Bronchial epithelial cell (primary cell): ENCODE measurements around the gene PPP1R14C. TPM values are rescaled to one million over a fixed set of nuclear protein-coding genes. Genes with fewer than 3 reads are reported as not detected.

Source experiments
- DNase-seq: peaks from one replicate; pipeline ENCODE4 v3.0.0-alpha.2; 2010; ENCODE audit warnings: low read depth
- FAIRE-seq: peaks from 2 replicates; lab custom pipeline; 2011; peaks lifted over from hg19 to GRCh38; lab: Jason Lieb, UNC
- H3K27me3 ChIP-seq: 2 replicates; pipeline ENCODE4 v1.5.1; 2011; ENCODE audit warnings: low read length; ENCODE audit not compliant: control insufficient read depth, insufficient read depth
- H3K36me3 ChIP-seq: 2 replicates; pipeline ENCODE4 v1.5.1; 2011; ENCODE audit warnings: low read length; ENCODE audit not compliant: control insufficient read depth, insufficient read depth
- H3K4me3 ChIP-seq: 2 replicates; pipeline ENCODE4 v1.5.1; 2011; ENCODE audit warnings: mild to moderate bottlenecking, low read depth, low read length, control low read depth
- total RNA-seq: library from RNA; depleted of rRNA; stranded (reverse); fragments of >200 nt; gene quantifications from 2 replicates; pipeline ENCODE4 v1.2.1, GENCODE V29; 2014
- TF ChIP-seq, protein P1 (sequence below): IDR thresholded peaks from 2 replicates; pipeline ENCODE4 v1.5.1; 2011; ENCODE audit warnings: mild to moderate bottlenecking, moderate library complexity, low read length, control low read depth, inconsistent platforms; ENCODE audit not compliant: insufficient read depth, severe bottlenecking

Gene PPP1R14C
- total RNA-seq, 1 donor from 2014 or later = 72.1 TPM

DNA sequence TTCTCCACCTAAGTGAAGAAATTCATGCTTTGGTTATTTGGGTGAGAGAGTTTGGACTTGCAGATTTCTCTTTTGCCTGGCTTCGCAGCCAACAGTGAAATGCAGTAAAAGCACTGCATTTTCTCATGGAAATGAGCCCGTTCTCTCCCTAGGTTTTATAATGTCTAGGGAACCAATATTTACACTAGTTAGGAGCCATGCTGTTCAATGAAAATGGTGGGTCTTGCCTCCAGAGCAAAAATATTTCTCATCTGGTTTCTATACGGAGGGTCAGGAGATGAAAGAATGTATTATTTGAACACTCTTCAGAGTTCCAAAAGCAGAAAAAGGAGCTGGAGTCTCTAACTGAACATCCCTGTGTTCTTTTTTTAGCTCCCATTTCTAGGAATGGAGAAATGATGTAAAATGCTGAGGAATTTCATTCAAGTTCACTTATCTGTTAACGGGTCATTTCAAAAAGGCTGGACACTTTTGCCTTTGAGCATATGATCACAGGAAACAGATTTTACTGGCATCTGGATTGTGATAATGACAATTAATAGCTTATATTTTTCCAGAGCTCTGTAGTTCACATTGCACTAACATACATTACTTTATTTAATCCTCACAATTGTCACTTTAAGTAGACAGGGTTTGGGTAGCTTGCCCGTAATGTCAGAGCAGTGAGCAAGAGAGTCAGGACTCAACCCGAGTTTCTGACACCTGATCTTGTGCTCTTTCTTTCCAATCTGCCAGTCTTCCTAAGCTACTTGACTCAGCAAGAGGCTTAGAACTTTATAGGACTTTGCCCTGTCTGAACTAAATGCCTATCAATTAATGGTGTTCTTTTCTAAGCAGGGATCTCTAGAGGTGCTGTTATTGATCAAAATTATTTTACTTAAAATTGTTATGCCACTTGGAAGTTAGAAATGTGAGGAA is 78.0 kb downstream of the PPP1R14C start:
- no peak for DNase-seq
- no peak for FAIRE-seq
- TF ChIP-seq, protein P1, sequence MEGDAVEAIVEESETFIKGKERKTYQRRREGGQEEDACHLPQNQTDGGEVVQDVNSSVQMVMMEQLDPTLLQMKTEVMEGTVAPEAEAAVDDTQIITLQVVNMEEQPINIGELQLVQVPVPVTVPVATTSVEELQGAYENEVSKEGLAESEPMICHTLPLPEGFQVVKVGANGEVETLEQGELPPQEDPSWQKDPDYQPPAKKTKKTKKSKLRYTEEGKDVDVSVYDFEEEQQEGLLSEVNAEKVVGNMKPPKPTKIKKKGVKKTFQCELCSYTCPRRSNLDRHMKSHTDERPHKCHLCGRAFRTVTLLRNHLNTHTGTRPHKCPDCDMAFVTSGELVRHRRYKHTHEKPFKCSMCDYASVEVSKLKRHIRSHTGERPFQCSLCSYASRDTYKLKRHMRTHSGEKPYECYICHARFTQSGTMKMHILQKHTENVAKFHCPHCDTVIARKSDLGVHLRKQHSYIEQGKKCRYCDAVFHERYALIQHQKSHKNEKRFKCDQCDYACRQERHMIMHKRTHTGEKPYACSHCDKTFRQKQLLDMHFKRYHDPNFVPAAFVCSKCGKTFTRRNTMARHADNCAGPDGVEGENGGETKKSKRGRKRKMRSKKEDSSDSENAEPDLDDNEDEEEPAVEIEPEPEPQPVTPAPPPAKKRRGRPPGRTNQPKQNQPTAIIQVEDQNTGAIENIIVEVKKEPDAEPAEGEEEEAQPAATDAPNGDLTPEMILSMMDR = no peak
- Histone ChIP-seq H3K36me3 (peaks cover 2% of the 10 kb centered on the region), H3K27me3 (no peaks in the 10 kb centered on the region), H3K4me3 (no peak overlapping the region)

- Histone ChIP-seq H3K4me3 (no peak overlapping the region), H3K27me3 (no peaks in the 10 kb centered on the region), H3K36me3 (peaks cover 1% of the 10 kb centered on the region)
- TF ChIP-seq, protein P1 = no peak
- no peak for FAIRE-seq
- DNase-seq = no peak
Observed at GRCh38 chr6:150224820-150225219, 82.0 kb downstream of the PPP1R14C start.

DNA sequence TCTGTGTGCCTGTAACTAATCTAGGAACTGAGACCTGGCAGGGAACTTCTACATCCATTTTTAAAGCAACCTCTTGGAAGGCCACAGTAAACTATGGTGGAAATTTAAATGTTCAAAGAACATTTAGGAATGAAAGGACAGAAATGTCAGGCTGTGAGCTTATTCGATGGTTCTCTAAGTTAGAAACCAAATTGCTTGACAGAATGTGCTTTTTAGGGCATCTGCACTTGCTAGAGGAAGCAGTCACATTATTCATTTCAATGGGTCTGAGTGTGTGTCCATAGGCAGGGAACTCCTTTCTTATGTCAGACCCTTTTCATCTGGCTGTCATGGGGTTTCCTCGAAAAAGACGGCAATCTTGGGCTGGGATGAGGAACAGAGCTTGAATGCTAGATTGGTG is 84.4 kb downstream of the PPP1R14C start:
- Histone ChIP-seq H3K4me3 (no peak overlapping the region), H3K36me3 (no peaks in the 10 kb centered on the region), H3K27me3 (no peaks in the 10 kb centered on the region)
- DNase-seq (no peak), FAIRE-seq (no peak)
- TF ChIP-seq, protein P1 = no peak

DNA sequence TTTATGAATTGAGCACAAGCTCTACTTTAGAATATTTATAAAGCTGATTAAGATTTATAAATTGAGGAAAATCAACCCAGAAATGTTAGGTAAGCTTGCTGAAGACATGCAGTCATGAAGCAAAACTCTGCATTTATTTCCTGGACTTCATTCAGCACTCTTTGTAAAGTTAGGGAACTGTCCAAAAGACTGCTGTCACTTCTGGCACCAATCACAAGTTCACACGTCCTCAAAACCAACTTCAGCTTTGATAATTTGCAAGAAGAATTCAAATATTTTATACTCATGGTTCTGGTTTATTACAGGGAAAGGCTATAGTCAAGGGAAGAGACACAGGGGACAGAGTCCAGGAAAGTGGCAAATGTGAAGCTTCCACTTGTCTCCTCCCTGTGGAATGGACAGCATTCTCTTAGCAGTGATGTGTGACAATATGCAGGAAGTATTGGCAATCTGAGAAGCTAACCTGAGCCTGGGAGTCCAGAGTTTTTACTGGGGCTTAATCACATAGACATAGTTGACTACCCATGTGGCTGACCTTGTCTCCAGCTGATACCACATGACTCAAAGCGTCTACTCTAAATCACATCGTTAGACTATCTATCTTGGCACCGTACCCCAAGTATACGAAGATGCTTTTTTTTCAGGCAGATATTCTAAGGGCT is 85.4 kb downstream of the PPP1R14C start:
- Histone ChIP-seq H3K4me3 (no peak overlapping the region), H3K36me3 (no peaks in the 10 kb centered on the region), H3K27me3 (no peaks in the 10 kb centered on the region)
- FAIRE-seq (no peak), DNase-seq (no peak)
- TF ChIP-seq, protein P1 = no peak

DNA sequence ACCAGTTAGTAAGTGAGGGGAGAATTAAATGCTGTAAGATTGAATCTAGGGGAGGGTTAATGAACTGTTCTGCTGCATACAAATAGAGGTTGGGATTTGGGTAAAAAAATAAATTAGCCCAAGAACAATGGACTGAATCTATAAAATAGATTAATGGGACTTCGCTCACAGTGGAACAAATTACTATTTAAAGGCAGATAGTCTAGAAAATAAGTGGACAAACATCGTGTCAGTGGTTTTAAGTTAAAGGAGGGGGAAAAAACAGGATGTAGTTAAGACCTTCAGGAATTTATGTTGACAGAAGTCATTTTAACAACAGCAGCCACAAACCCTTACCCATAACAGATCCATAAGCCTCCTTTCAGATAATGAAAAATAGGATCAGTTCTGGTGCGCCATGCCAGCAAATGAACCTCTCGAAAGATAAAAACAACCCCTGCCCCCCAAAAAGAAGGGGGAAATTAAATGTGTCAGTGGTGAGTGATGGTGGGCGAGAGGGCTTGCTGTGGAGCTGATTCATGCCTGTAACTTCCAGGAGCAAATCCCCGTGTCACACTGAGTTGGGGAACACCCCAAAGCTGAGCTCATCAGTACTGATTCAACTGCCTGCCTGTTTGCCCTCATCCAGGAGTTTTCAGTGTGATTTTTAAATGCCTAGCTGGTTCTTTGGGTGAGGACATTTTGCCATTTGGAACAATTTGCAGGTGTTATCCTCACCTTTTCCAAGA is 86.8 kb downstream of the PPP1R14C start:
- no peak for FAIRE-seq

More for the DNA sequence above, 86.8 kb downstream of the PPP1R14C start:
- Histone ChIP-seq H3K36me3 (peaks cover 3% of the 10 kb centered on the region), H3K27me3 (no peaks in the 10 kb centered on the region), H3K4me3 (no peak overlapping the region)
- TF ChIP-seq, protein P1 = no peak
- peak; percentile 93 for DNase-seq
